ENCODE results near the gene SENP7.

DNA sequence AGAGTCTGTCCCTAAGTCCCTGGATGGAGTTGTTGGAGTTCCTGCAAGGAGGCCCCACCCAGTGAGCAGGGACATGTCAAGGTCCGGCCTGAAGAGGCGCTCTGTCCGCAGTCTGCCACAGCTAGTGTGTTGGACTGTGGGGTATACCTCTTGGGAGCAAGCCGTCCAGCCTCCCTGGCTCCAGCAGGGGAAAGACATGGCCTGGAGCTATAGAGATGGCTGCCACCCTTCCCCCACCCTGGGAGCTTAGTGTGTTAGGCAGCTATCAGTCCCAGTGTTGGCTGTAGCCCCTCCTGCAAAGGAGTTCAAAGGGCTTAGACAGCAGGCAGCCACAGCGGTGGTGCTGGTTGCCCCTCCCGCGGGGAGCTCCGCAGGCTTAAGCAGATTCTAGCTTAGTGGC, 212.9 kb downstream of the SENP7 start:
- no peak for TF ChIP-seq POLR2A (IDR thresholded peaks at IDR 0.05)
- no peak for TF ChIP-seq CTCF (IDR thresholded peaks at IDR 0.05 in 4 of 5, conservative IDR thresholded peaks at IDR 0.05 in 1 of 5)

All from gastrocnemius medialis (tissue), 4 donors.